NCI-H524 (cell line): ENCODE data around the gene YPEL1.

Experiments
- DNase-seq, 2 experiments: peaks; one replicate each; lab custom pipeline; 2025; lab: John Stamatoyannopoulos, UW

Gene YPEL1

GRCh38 chr22:21657020-21657359 lies 78.6 kb downstream of the YPEL1 start:
- no peak for DNase-seq

GRCh38 chr22:21652547-21653545 lies 82.7 kb downstream of the YPEL1 start:
- no peak for DNase-seq

GRCh38 chr22:21652010-21652546 lies 83.5 kb downstream of the YPEL1 start:
- peak; percentile 82 to 94 for DNase-seq

GRCh38 chr22:21651521-21652009 lies 84.0 kb downstream of the YPEL1 start:
- DNase-seq = no peak

- DNase-seq = peak in 1 of 2 experiments; percentile 51
These were observed 84.6 kb downstream of the YPEL1 start for GRCh38 chr22:21650823-21651520.

GRCh38 chr22:21650280-21650679 lies 85.3 kb downstream of the YPEL1 start:
- DNase-seq = no peak
